ENCODE measurements around the gene TAF12.
"Not testable (repeated sequence)": the region's sequence is repeated elsewhere in the genome, so short reads cannot be mapped to it uniquely, and the experiment has no call there.

Gene TAF12

DNA sequence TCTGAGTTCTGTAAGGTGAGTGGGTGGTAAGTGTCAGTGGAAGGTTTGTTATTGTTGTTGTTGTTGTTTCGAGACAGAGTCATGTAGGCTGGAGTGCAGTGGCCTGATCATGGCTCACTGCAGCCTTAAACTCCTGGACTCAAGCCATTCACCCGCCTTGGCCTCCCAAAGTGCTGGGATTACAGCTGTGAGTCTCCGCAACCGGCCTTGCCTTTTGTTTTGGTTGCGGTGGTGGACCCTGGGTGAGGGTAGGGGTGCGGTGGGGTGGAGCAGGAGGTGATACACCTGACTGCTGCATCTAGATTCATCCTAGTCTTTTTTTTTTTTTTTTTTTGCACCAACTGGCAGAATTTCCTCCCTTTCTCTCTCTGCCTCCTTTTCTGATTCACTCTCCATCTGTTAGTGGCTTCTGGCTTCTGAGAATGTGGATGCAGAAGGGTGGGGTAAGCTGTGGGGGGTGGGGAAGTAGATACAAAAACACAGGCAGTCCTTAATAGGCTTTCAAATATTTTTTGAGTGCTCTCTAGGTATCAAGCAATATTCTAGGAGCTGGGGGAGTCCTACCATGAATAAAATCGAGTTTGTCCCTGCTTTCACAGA, 21.1 kb upstream of the TAF12 start:
- no peak for ATAC-seq (ENCODE audit: insufficient read depth, low read depth)
- no peak for DNase-seq
- H4K20me1 ChIP-seq (ENCODE audit: insufficient read depth, low read length): no peaks in the 10 kb centered on the region
- H3K9ac ChIP-seq (ENCODE audit: low read depth, low read length): no peak overlapping the region
- TF ChIP-seq, protein P1, sequence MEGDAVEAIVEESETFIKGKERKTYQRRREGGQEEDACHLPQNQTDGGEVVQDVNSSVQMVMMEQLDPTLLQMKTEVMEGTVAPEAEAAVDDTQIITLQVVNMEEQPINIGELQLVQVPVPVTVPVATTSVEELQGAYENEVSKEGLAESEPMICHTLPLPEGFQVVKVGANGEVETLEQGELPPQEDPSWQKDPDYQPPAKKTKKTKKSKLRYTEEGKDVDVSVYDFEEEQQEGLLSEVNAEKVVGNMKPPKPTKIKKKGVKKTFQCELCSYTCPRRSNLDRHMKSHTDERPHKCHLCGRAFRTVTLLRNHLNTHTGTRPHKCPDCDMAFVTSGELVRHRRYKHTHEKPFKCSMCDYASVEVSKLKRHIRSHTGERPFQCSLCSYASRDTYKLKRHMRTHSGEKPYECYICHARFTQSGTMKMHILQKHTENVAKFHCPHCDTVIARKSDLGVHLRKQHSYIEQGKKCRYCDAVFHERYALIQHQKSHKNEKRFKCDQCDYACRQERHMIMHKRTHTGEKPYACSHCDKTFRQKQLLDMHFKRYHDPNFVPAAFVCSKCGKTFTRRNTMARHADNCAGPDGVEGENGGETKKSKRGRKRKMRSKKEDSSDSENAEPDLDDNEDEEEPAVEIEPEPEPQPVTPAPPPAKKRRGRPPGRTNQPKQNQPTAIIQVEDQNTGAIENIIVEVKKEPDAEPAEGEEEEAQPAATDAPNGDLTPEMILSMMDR (IDR thresholded peaks at IDR 0.05; ENCODE audit: borderline replicate concordance, extremely low read depth, low read length, poor library complexity, severe bottlenecking): no peak
- TF ChIP-seq EZH2 (IDR thresholded peaks at IDR 0.05; ENCODE audit: borderline replicate concordance, low read depth, low read length, severe bottlenecking): no peak
- H3K27ac ChIP-seq (ENCODE audit: low read length): no peak overlapping the region
- peaks cover 19% of the 10 kb centered on the region for H3K4me1 ChIP-seq (ENCODE audit: insufficient read depth, low read length)
- H3K79me2 ChIP-seq (ENCODE audit: insufficient read depth, low read length): peaks cover 9% of the 10 kb centered on the region
- no peaks in the 10 kb centered on the region; the same call in 1 of the 2 replicates for H3K36me3 ChIP-seq (ENCODE audit: insufficient read depth, low read length)
- no peak overlapping the region for H3K4me2 ChIP-seq (ENCODE audit: insufficient read depth, low read length)
- H3K27me3 ChIP-seq (ENCODE audit: insufficient read depth, low read length, poor library complexity): no peaks in the 10 kb centered on the region
- H3K4me3 ChIP-seq (ENCODE audit: low read depth in 1 of 2, low read length in 2 of 2): no peak overlapping the region
- no peak overlapping the region for H2AFZ ChIP-seq (ENCODE audit: low read depth, low read length)
- H3K9me3 ChIP-seq (ENCODE audit: insufficient read depth, low read length, severe bottlenecking): no peaks in the 10 kb centered on the region

DNA sequence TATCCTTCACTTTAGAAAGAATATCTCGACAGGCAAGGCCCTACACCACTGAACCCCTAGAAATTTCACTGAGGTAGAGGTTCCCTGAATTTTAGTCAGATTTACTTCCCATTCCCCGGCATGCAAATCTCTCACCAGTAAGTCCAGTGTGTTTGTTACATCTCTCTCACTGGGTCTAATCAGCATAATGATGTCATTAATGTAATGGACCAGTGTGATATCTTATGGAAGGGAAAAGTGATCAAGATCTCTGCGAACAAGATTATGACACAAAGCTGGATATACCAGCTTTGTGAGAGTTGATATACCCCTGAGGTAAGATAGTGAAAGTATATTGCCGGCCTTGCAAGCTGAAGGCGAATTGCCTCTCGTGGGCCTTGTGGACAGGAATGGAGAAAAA, 13.5 kb upstream of the TAF12 start:
- no peak for DNase-seq
- ATAC-seq (ENCODE audit: insufficient read depth, low read depth): no peak
- no peaks in the 10 kb centered on the region for H3K36me3 ChIP-seq (ENCODE audit: insufficient read depth, low read length)
- TF ChIP-seq EZH2 (IDR thresholded peaks at IDR 0.05; ENCODE audit: borderline replicate concordance, low read depth, low read length, severe bottlenecking): no peak
- TF ChIP-seq, protein P1 (IDR thresholded peaks at IDR 0.05; ENCODE audit: borderline replicate concordance, extremely low read depth, low read length, poor library complexity, severe bottlenecking): no peak
- H2AFZ ChIP-seq (ENCODE audit: low read depth, low read length): no peak overlapping the region
- no peaks in the 10 kb centered on the region for H3K9me3 ChIP-seq (ENCODE audit: insufficient read depth, low read length, severe bottlenecking)
- H3K9ac ChIP-seq (ENCODE audit: low read depth, low read length): no peak overlapping the region
- H3K4me3 ChIP-seq (ENCODE audit: low read depth in 1 of 2, low read length in 2 of 2): no peak overlapping the region
- no peak overlapping the region for H3K27ac ChIP-seq (ENCODE audit: low read length)
- H3K4me1 ChIP-seq (ENCODE audit: insufficient read depth, low read length): no peaks in the 10 kb centered on the region
- H3K79me2 ChIP-seq (ENCODE audit: insufficient read depth, low read length): no peaks in the 10 kb centered on the region
- no peaks in the 10 kb centered on the region for H3K27me3 ChIP-seq (ENCODE audit: insufficient read depth, low read length, poor library complexity)
- H3K4me2 ChIP-seq (ENCODE audit: insufficient read depth, low read length): no peak overlapping the region
- no peaks in the 10 kb centered on the region for H4K20me1 ChIP-seq (ENCODE audit: insufficient read depth, low read length)

DNA sequence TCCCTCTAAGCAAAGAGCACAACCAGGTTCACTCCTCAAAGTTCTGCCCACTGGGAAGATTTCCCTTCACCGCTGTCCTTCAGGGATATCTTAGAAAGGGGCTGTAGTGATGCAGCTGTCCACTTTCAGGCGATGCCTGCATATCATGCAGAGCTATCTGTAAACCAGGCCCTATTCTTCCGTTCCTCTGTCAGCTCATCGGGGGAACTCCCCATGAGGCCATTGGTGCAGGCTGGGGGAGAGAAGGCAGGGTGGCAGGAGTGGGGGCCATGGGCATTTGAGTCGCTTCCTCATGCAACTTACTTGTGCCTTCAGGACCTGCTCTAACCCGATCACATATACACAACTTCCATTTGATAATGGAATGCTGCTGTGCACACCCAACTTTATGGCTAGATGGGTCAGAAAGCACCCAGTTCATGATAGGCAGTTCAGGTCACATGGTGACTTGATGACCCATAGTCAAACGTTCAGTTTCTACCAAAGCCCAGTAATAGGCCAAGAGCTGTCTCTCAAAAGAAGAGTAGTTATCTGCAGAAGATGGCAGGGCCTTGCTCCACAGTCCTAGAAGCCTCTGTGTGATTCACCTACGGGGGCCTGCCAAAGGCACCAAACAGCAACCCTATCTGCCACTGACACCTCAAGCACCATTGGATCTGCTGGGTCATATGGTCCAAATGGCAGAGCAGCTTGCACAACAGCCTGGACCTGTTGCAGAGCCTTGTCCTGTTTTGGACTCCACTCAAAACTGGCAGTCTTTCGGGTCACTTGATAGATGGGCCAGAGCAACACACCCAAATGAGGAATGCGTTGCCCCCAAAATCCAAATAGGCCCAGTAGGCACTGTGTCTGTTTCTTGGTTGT, 12.8 kb upstream of the TAF12 start:
- H3K9ac ChIP-seq (ENCODE audit: low read depth, low read length); ATAC-seq (ENCODE audit: insufficient read depth, low read depth); H3K27ac ChIP-seq (ENCODE audit: low read length); H2AFZ ChIP-seq (ENCODE audit: low read depth, low read length); H3K4me1 ChIP-seq (ENCODE audit: insufficient read depth, low read length); H3K9me3 ChIP-seq (ENCODE audit: insufficient read depth, low read length, severe bottlenecking); H3K36me3 ChIP-seq (ENCODE audit: insufficient read depth, low read length); H3K27me3 ChIP-seq (ENCODE audit: insufficient read depth, low read length, poor library complexity); DNase-seq; H4K20me1 ChIP-seq (ENCODE audit: insufficient read depth, low read length); H3K4me3 ChIP-seq (ENCODE audit: low read depth in 1 of 2, low read length in 2 of 2); H3K4me2 ChIP-seq (ENCODE audit: insufficient read depth, low read length); H3K79me2 ChIP-seq (ENCODE audit: insufficient read depth, low read length): not testable (repeated sequence)

GRCh38 chr1:28653870-28654269, 11.0 kb upstream of the TAF12 start:
- TF ChIP-seq, protein P1 (IDR thresholded peaks at IDR 0.05; ENCODE audit: borderline replicate concordance, extremely low read depth, low read length, poor library complexity, severe bottlenecking): peak; percentile 34
- not testable (repeated sequence) for H3K79me2 ChIP-seq (ENCODE audit: insufficient read depth, low read length); H3K9me3 ChIP-seq (ENCODE audit: insufficient read depth, low read length, severe bottlenecking); H3K9ac ChIP-seq (ENCODE audit: low read depth, low read length); H3K4me1 ChIP-seq (ENCODE audit: insufficient read depth, low read length); H3K27ac ChIP-seq (ENCODE audit: low read length); DNase-seq; H3K4me3 ChIP-seq (ENCODE audit: low read depth in 1 of 2, low read length in 2 of 2); H2AFZ ChIP-seq (ENCODE audit: low read depth, low read length); H3K36me3 ChIP-seq (ENCODE audit: insufficient read depth, low read length); ATAC-seq (ENCODE audit: insufficient read depth, low read depth); H4K20me1 ChIP-seq (ENCODE audit: insufficient read depth, low read length); H3K4me2 ChIP-seq (ENCODE audit: insufficient read depth, low read length); H3K27me3 ChIP-seq (ENCODE audit: insufficient read depth, low read length, poor library complexity)

DNA sequence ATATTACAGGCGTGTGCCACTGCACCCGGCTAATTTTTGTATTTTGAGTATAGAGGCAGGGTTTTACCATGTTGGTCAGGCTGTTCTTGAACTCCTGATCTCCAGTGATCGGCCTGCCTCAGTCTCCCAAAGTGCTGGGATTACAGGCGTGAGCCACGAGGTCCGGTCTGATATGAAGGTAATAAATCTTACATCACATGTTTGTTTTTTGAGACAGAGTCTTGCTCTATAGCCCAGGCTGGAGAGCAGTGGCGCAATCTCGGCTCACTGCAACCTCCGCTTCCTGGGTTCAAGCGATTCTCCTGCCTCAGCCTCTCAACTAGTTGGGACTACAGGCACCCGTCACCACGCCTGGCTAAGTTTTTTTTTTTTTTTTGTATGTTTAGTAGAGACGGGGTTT, 10.2 kb upstream of the TAF12 start:
- not testable (repeated sequence) for H2AFZ ChIP-seq (ENCODE audit: low read depth, low read length); H3K27me3 ChIP-seq (ENCODE audit: insufficient read depth, low read length, poor library complexity); H4K20me1 ChIP-seq (ENCODE audit: insufficient read depth, low read length); H3K79me2 ChIP-seq (ENCODE audit: insufficient read depth, low read length); DNase-seq; H3K4me1 ChIP-seq (ENCODE audit: insufficient read depth, low read length); ATAC-seq (ENCODE audit: insufficient read depth, low read depth); H3K4me3 ChIP-seq (ENCODE audit: low read depth in 1 of 2, low read length in 2 of 2); H3K36me3 ChIP-seq (ENCODE audit: insufficient read depth, low read length); H3K9ac ChIP-seq (ENCODE audit: low read depth, low read length); H3K9me3 ChIP-seq (ENCODE audit: insufficient read depth, low read length, severe bottlenecking); H3K4me2 ChIP-seq (ENCODE audit: insufficient read depth, low read length); H3K27ac ChIP-seq (ENCODE audit: low read length)

Data from DND-41 (cell line).